Stimulated activated CD4-positive, alpha-beta T cell treated with anti-CD3 and anti-CD28 coated beads, Interleukin-12 subunit alpha, Interleukin-12 subunit beta, amount 100 ng/mL, for 4 hours (primary cell): ENCODE results near the gene NPAS2.

Experiments
- DNase-seq: peaks from one replicate; pipeline ENCODE4 v3.0.0-alpha.2; 2020

Gene NPAS2

GRCh38 chr2:100999995-101000394, 180.1 kb downstream of the NPAS2 start:
- DNase-seq: no peak

DNA sequence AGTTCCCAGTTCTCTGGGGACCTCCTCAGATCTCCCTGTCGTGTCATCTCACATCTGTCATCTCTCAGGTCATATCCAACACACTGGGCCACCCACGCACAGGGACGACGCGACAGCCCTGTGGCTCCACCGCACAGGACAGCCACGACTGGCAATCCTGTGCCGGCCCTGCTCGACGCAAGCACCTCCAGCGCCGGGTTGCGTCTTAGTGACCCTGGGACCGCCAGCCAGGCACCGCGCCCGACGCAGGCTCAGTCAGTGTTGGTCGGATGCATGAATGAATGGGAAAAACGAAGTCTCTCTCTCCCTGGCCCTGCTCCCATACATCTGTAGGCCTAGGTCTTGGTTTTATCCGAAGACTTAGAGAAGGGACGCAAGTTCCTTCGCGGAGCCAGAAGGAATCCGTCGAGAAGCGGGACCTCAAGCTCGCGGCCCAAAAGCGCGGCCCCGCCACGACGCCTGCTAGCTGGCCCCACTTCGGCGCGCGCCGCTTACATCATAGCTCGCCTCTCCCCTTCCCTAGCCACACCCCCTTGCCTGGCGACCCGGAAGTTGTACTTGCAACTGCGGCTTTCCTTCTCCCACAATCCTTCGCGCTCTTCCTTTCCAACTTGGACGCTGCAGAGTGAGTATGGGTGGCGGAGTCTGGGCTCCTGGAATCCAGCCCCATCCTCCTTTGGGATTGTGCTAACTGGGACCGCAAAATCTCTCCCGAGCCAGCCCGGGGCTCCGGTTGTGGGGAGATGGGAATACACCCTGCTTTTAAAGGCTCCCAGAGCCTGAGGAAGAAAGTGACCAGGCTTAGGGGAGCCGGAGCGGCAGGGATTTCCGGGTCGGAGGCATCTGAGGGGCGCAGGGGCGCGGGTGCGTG, 182.0 kb downstream of the NPAS2 start, which contains the start of gene RPL31:
Gene RPL31, plus strand, starts transcription at position 599 of the 871 bp plus-strand sequence. CDS start 413 bp downstream, outside the sequence.
- peak; percentile 94 for DNase-seq

DNA sequence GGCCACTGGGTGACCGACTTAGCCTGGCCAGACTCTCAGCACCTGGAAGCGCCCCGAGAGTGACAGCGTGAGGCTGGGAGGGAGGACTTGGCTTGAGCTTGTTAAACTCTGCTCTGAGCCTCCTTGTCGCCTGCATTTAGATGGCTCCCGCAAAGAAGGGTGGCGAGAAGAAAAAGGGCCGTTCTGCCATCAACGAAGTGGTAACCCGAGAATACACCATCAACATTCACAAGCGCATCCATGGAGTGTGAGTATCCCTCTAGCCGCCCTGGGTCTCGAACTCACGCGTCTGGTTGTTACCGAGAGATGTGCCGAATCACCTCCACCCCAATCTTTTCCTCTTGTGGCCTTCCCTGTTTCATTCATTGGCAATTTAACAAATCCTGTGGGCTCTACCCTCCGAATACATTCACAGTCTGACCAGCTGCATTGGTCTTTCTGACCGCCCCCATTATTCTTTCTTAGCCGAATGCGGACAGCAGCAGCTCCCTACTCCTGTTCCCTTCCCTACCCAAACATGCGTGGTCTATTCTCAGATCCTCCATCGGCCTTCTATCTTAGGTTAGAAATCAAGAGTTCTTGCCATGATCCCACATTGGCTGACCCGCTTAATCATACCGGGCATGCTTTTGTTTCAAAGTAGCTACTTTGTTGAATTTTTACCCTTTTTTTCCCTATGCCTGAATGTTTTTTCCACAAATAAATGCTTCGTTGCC, 182.8 kb downstream of the NPAS2 start:
- DNase-seq: no peak

DNA sequence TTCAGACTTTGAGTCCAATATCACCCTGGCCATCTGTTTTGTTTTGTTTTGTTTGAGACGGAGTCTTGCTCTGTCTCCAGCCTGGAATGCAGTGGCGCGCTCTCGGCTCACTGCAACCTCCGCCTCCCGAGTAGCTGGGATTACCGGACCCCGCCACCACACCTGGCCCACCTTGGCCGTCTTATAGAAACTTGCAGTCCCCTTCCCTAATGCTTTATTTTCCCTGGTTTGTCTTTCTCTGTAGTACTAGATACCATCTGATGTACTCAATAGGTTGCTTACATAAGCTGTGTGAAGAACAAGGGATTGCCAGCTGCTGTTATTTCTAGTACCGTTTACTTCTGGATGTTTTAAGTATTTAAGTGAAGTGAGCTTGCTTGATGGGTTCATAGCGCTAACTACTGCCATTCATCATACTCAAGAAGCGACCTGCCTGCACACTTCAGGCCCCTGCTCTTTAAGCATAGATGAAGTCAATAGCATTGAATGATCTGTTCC, 183.4 kb downstream of the NPAS2 start:
- DNase-seq: no peak

DNA sequence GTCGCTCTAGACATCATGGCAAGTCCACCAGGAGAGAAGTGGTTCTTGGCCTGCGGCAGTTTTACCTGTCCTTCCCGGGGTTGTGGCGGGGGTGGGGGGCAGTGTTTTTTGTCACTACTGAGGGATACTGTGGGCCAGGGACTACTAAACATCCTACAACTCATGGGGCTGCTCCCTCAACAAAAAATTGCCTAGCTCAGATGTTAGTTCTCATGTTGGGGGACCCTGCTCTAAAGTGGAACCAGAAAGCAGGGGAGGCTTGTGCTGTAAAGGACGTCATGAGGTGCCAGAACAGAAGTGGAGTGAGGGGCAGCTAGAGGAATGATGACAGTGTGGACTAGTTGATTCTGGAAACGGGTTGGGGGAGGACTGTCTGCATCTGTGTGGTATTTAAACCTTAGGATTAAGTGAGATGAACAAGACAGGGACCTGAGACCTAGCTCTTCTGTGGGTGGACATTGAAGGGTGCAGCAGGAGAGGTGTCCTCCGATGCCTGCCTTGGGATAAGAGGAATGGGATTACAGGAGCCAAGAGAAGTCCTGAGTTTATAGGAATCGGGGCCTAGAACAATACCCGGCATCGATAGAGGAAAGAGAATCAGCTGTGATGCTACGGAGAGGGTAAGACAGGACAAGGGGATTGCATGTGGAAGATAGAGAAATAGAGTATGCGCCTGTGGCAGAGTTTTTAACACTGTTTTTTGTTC, 184.8 kb downstream of the NPAS2 start:
- no peak for DNase-seq

GRCh38 chr2:101006065-101006715, 186.3 kb downstream of the NPAS2 start:
- DNase-seq: no peak

GRCh38 chr2:101007415-101008345, 187.7 kb downstream of the NPAS2 start:
- DNase-seq: no peak

DNA sequence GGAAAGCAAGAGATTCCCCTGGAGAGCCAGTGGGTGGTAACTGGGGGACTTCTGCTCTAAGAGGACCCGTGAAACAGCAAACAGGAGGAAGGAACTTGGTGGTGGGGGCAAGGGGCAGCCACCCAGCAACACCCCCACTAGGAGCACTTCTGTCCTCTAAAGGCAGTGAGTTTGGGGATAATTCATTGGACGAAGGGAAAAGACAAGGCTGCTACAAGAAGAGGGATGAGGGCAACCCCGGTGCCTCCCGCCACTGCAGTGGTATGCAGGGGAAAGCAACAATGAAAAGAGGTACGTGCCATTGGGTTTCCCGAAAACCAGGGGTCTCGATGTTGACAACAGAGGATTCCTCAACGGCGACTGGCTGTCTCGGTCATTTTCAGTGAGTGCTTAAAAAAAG, 191.2 kb downstream of the NPAS2 start:
- no peak for DNase-seq

GRCh38 chr2:101012054-101012705, 192.2 kb downstream of the NPAS2 start:
- no peak for DNase-seq

DNA sequence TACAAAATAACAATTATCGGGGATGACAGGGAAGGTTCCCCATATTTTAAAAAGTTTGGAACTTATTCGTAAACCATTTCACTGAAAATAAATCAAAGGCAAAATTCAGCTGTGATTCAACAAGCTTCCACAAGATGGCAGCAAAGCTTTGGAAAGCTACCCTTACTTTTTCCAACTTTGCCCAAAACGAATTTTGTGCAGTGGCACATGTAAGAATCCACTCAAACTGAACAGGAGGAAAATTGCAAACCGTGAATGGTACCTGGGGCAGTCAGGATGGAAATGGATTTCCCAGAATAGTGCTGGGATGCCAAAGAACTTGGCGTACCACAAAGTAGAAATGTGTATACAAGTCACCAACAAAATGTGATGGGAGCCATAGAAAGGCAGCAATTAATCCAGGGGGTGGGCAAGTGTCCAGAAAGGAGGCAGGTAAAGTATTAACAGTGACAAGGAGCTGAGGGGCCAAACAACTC, 192.8 kb downstream of the NPAS2 start:
- no peak for DNase-seq

- no peak for DNase-seq
These were observed 194.4 kb downstream of the NPAS2 start for GRCh38 chr2:101014264-101014857.

DNA sequence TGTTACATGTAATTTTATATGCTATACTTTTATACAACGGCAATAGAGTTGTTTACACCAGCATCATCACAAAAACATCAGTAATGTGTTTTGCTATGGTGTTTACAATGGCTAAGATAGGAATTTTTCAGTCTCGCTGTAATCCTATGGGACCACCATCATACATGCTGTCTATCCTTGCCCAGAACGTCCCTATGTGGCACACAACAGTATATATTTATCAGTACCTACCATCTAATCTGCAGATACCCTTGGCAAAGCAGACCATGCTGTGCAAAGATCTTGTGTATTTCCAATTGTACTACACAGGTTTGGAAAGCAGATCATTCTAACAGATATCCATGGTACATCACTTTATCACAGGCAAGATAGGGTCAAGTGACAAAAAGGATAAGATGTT, 197.4 kb downstream of the NPAS2 start:
- no peak for DNase-seq

- no peak for DNase-seq
These were observed 199.0 kb downstream of the NPAS2 start for GRCh38 chr2:101018934-101019333.

DNA sequence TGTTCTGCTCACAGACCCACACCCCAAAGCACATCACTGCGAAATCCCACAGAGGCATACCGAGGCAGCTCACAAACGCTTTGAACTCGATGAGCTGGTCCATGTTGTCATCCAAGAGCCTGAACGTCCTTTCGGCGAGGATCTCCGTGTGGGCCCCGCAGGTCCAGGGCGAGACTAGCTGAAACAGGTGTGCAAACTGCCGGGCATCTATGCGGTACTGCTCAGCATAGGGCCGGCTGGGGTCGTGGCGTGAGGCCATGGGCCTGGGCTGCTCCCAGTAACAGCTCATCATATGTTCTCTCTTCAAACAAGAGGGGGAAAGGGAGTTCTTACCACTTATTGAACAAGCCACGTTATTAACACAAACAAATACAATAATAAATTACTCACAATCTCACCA, 202.3 kb downstream of the NPAS2 start:
- no peak for DNase-seq

DNA sequence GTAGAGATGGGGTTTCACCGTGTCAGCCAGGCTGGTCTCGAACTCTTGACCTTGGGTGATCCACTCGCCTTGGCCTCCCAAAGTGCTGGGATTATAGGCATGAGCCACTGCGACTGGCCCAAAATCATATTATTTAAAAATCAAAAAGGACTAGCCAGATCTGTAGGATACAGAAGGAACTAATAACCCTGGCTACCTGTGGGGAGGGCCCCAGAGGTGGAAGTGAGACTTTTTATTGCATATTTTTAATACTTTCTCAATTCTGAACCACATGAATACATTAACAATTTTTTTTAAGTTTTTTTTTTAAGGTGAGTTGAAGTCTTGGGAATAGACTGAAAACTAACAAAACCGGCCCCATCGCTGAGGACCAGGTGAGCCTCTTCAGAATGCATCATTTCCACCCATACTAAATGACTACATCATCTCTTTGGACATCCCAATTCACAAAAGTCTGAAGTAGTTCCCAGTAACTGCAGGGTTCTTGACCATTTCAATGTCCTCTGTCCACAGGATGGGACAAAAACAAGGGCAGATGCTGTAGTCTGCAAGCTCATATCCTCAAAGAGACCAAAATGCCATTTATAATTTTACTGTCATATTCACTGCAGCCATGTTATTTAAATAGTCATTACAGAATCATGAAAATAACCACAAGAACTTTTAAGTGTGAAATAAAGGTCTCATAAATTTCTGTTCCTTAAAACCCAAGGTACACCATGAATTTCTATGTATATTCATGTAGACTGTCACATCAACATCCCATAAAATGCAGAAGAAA, 203.6 kb downstream of the NPAS2 start:
- DNase-seq: no peak

GRCh38 chr2:101025561-101025960, 205.6 kb downstream of the NPAS2 start:
- DNase-seq: no peak

DNA sequence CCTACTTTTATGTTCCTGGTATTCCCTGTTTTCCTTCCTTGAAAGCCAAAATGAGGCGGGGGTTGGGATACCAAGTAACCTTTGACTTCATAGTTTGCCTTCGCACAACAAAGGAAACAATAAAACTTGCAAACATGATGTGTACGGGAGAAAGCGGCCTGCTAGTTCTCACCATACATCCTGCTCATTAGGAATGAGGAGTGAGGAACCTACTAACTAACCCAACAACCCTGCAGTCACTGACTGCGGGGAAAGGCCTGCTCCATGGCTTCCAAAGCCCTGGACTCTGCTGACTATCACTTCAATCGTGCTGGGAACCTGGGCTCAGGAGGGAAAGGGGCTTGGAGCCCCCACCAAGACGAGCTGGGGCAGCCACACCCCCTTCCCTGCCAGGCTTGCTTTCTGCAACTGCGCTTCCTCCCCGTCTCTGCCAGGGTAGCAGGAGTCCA, 206.3 kb downstream of the NPAS2 start:
- DNase-seq: no peak

- no peak for DNase-seq
These were observed 207.1 kb downstream of the NPAS2 start for GRCh38 chr2:101026923-101027469.

DNA sequence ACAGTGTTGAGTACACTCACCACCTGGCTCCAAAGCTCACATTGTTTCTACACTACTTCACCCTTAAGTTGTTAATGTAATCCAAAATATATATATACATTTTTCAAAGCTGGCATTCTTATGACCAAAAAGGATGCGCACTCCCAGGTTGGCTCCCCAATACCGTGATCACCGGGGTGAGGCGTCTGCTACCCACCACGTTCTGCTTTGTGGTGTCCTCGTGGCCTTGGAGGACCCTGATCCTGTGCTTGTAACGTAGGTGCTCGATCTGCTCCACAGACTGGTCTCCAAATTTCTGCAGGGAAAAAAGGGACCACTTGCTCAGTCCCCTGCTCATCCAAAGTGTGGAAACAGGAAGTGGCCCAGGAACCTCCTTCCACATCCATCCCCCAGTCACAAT, 207.9 kb downstream of the NPAS2 start:
- no peak for DNase-seq
